SU-DHL-6 (cell line): ENCODE data around the gene THRA.

ENCODE experiments used
- CTCF ChIP-seq: fragments of 200-600 bp; sonication (generic); IDR thresholded peaks from one replicate; pipeline ENCODE4 v1.5.1; 2017; ENCODE audit warnings: antibody characterized with exemption, mild to moderate bottlenecking, low read length, moderate library complexity; ENCODE audit not compliant: insufficient read depth, poor library complexity, severe bottlenecking
- EZH2phosphoT487 ChIP-seq: fragments of 200-600 bp; sonication (generic), shearing (Covaris generic); conservative IDR thresholded peaks from 2 replicates; pipeline ENCODE4 v1.6.1; 2018; ENCODE audit warnings: mild to moderate bottlenecking, antibody characterized with exemption, low read length, moderate library complexity, mixed read lengths

DNA sequence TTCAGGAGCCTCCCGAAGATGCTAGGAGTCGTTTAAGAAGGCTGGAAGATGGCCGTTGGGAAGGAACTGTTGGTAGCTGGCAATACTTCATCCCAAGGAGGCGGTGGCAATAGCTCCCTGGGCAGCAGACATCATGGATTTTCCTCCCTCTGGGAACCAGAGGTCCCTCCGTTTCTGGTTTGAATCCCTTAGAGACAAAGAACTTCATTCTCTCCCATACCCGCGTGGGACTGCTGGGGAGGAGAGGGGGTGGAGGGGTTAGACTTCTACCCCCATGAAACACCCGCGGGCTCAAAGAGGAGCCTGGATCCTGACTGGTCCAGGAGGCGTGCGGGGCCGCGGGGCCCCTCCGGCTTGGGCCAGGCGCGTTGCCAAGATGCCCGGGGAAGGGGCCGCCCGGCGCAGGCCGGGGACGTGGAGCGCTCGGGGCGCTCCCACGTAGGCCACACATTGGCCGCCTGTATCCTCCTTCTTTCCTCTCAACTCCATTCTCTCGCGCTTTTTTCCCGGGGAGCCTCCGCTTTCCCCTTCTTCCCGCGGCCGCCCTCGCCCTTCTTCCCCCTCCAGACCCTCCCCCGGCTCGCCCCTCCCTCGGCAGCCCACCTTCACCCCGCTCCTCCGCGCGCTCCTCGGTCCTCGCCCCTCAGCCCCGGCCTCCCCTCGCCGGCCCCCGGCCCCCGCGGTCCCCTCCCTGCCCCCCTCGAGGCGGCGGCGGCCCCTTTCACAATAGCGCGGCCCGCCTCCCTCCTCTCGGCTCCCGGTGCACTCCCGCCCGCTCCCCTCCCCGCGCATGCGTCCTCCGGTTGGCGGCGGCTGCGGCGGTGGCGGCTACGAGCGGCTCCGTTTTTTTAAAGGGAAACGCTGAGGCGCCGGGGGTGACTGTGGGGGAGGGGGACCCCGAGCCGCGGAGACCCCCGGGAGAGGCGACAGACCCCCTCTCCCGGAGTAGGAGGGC is 58.7 kb downstream of the THRA start, which contains the start of gene MSL1:
- TF ChIP-seq CTCF: no peak
- no peak for TF ChIP-seq EZH2phosphoT487
